A673 (cell line): ENCODE data around the gene ZNF18.

Source experiments
- CTCF ChIP-seq: fragments of 300-800, 200-600 bp; sonication (generic); conservative IDR thresholded peaks from 2 replicates; pipeline ENCODE4 v1.5.1; 2017; ENCODE audit warnings: low read depth, mild to moderate bottlenecking, antibody characterized with exemption, low read length, moderate library complexity, mixed read lengths
- EZH2 ChIP-seq: fragments of 200-600 bp; sonication (generic); IDR thresholded peaks from 2 replicates; pipeline ENCODE4 v1.6.1; 2017; ENCODE audit warnings: borderline replicate concordance, low read depth, mild to moderate bottlenecking, mixed read lengths, antibody characterized with exemption, low read length; ENCODE audit not compliant: poor library complexity, severe bottlenecking

GRCh38 chr17:11953924-11954323 is 43.4 kb downstream of the ZNF18 start:
- TF ChIP-seq CTCF: no peak
- TF ChIP-seq EZH2: no peak
